Stimulated activated CD4-positive, alpha-beta T cell treated with anti-CD3 and anti-CD28 coated beads, Interleukin-1b, Interleukin-23, amount 100 ng/mL, for 4 hours (primary cell): Measurements from ENCODE around the gene UPP2.

Experiments used
- DNase-seq, 2 donors: peaks; one replicate each; pipeline ENCODE4 v3.0.0-alpha.2; 2020; ENCODE audit warnings: low read depth in 2 of 2

Gene UPP2

DNA sequence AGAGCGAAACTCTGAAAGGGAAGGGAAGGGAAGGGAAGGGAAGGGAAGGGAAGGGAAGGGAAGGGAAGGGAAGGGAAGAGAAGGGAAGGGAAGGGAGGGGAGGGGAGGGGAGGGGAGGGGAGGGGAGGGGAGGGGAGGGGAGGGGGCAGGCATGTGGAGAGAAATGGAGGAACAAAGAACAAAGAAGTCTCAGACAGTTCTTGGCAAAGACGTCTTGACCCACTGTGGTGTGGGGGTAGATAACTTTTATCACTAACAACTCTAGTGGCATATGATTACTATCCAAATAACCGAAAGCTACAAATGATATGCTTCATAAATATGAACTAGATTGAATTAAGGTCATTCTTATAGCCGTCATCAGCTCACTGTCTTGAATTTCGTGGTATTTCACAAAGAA is 3.2 kb downstream of the UPP2 start:
- DNase-seq, result no peak

DNA sequence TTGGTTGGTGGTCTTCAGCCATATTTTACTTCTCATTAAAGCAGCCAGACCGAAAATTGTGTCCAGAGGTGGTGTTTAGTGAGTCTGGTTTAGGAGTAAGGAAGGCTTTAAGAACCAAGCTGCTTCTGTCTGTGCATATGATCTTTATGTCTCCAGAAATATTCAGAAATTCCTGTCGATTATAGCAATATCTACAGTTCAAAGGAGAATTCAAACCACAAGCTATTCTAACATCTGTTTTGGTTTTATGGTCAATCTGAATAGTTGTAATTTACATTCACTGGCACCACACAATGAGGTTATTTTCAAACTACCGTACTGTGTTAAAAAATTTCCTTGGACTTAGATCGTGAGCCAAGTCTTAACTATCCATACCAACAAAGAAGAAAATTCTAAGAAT is 11.3 kb downstream of the UPP2 start:
- no peak for DNase-seq

DNA sequence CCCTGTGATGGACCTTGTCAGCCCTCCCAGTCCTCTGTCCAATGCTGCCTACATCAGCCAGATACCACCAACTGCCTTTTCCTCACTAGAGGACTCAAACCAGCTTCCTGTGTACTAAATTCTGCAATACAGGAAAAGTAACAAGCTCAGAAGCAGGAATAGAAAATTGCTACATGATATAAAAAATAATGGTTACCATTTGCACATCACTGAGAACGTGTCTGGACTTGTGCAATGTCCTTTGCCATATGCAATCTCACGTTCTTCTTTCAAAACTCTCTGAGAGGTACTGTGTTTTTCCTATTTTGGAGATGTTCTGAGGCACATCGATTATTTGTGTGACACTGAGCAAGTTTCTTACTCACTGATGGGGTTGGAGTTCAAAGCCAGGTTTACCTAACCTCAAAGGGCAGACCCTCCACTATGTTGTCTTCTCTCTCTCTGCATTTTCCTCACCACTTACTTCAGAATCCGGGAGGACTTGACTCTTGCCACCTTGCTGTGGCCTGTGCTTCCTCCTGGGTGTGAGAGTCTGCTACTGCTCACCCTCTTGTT is 12.1 kb downstream of the UPP2 start:
- no peak for DNase-seq

GRCh38 chr2:158114516-158114915 is 12.8 kb downstream of the UPP2 start:
- no peak for DNase-seq

- DNase-seq, result no peak
Measured at GRCh38 chr2:158115202-158115767, 13.6 kb downstream of the UPP2 start.

- DNase-seq, result no peak
Measured at GRCh38 chr2:158116936-158117335, 15.3 kb downstream of the UPP2 start.

DNA sequence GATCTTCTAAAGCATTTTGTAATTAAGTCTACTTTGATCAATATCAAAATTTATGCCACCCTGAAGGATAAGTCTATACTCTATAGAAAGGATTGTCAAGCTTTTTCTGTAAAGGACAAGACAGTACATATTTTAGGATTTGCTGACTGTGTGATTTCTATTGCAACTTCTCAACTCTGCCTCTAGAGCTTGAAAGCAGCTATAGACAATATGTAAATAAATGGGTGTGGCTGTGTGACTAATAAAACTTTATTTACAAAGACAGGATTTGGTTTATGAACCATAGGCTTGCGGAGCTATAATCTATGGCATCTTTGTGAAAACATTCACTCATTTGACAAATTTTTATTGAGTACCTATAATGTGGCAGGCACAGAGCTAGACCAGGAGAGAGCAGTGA is 18.4 kb downstream of the UPP2 start:
- DNase-seq, result no peak

DNA sequence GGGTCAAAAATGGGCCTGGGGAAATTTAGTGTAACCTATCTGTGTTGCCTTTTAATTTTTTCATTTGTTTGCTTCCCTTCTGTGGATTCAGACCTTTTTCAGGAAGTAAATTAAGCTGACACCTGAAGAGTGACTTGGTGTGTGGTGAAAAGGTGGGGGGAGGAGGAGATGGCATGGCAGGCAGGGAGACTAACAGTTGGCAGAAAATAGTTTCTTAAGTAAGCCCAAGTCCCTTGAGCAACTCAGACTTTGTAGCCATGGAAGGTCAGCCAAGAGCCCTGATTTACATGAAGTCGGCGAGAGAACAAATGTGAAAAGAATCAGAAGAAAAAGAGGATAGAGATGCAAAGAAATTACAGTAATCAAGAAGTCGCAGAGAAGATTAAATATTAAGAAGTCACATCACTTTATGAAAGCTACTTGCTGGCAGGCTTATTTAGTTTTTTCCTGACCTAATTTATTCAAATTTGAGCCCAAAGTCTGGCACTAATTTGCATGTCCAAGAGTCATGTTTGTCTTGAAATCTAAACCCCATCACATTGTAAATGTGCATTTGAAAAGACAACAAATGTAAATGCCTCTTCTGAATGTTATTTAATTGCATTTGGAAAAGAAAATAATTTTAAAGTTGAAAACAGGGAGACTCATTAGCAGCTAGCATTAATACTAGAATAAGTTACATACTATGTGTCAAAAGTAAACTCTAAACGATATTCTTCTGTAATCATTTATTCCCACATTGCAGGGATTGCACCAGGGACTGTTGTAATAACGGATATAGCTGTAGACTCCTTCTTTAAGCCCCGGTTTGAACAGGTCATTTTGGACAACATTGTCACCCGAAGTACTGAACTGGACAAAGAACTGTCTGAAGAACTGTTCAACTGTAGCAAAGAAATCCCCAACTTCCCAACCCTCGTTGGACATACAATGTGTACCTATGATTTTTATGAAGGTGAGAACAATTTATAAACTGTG is 19.3 kb downstream of the UPP2 start:
- DNase-seq, result no peak

DNA sequence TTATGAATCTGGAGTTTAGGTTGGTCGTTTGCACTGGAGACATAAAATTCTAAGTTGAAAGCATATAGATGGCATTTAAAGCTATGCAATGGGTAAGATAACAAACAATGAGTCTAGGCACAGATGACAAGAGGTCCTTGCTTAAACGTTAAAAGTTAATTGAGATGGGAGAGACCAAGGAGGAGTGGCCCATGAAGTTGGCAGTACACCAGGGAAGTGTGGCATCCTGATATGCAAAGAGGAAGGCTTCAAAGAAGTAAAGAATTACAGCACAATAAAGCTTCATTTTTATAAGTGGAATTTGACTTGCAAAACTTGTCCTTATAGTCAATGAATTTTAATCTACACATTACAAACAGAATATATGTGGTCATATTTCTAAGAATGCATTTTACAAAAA is 23.2 kb downstream of the UPP2 start:
- no peak for DNase-seq

GRCh38 chr2:158125756-158126498 is 24.3 kb downstream of the UPP2 start:
- no peak for DNase-seq

- DNase-seq, result no peak
Measured at GRCh38 chr2:158127380-158127804, 25.7 kb downstream of the UPP2 start.

DNA sequence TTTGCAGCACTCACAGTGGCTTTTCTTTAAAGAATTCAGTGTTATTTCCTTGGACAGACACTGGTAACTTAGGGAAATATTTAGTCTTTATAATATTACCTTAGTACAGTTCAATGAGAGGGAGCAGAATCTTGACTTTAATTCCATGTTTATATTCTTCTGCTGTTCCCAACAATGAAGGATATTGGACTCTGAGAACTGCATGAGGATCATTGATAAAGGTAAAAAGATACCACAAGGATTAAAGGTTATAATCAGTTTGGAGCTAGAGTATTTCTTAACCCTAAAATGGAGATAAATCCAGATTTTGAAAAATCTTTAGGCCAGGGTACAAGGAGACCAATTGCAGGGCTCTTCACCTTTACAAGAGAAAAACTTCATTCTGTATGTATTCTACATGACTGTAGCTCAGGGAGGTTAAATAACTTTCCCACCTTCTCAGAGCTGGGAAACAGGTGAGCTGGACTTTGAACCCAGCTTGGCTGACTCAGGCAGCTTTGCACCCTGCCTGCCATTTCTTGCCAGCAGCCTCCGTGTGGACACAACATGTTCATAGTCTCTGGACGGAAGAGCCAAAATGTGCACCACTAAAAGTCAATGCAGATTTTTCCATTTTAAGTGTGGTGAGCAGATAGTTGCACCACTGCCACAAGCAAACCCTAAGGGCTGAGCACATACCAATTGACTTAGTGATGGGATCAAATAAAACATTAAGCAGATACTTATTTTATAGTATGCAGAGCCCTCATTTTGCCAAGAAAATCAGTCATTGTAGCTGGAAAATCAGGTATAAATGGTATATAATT is 26.7 kb downstream of the UPP2 start:
- DNase-seq, result no peak

- DNase-seq, result no peak
Measured at GRCh38 chr2:158129037-158129436, 27.4 kb downstream of the UPP2 start.

DNA sequence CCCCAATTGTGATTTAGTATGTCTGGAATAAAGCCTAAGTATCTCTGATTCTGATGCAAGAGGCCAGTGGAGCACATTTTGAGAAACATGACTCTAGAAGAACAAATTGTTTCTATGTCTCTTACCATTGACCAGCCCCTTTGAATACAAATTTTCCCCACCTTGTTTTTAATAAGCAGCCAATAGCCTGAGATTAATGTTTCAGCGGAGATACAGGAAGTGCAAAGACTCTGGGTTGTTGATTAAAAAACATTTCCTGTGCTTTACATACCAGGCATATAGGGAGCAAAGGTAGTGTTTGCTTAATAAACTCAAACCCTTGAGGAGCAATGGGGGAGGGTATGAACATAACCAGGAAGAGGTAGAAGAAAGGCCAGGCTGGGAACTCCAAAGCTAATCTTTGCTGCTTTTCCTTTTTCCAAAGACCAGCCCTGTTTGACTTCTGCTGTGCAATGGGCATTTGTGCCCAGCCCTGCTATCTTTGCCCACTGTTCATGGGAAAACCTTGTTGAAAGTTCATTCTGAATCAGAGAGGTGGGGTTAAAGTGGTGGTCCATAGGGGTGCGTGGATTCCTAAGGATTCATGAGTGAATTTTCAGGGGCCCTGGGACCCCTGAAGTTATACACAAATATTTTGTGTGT is 29.3 kb downstream of the UPP2 start:
- no peak for DNase-seq

- no peak for DNase-seq
Measured at GRCh38 chr2:158131483-158131912, 29.8 kb downstream of the UPP2 start.

DNA sequence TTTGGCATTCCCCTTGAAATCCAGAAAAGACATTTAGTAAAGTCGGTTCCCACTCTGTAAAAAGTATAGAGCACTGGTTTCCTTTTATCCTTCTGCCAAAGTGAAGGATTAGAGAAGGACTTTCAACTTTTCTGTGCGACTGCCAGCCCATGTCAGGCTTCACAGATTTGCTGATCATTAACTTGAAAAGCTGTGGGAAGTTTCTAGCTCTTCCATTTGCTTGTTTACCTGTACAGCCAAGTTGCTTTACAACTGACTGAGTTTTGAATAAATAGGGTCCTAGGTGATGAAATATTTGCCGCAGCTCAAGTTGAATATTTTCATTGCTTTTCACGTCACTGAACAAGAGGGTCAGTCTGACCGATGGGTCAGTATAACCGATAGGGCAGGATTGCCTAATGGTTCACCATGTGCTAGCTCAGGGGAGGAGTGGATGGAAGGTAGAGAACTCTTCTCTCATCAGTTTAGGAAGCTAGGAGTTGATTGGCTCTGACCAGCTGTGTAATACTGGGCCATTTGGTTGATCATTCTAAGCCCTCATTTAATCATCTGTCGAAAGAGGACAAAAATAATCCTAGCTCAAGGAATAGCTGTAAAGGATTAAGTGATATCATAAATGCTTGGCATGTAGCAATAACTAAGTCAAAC is 30.4 kb downstream of the UPP2 start:
- no peak for DNase-seq

- no peak for DNase-seq
Measured at GRCh38 chr2:158134055-158134454, 32.4 kb downstream of the UPP2 start.

DNA sequence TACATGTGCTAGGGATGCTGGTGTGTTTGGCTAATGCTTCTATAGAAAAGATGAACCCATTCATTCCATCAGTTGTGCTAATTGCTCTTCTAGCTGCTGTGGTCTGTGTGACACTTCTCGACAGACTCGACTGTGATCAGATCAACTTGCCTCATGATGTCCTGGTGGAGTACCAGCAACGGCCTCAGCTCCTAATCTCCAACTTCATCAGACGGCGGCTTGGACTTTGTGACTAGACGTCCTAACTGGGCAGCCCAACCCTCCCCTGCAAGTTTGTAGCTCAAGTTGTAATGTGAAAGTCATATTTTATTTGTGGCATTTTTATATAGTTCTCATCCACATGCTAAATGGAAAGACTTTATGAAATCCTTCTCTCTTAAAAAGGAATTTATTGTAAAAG is 33.0 kb downstream of the UPP2 start:
- no peak for DNase-seq

DNA sequence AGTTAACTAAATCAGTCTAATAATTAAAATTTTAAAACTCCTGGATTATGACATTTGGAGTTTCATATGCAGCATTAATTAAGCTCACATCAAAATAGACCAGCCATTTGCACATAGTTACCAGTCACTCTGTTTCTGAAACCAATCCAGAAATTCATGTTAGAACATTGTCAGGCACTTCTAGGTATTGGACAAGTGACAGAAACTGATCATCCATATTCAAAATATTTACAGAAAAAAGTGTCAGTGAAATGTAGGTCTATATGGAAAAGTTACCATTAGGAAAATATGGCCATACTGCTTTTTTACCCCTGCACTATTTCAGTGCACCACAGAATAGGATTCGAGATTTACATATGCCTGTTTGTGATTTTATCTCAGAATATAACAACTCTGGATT is 33.4 kb downstream of the UPP2 start:
- no peak for DNase-seq

DNA sequence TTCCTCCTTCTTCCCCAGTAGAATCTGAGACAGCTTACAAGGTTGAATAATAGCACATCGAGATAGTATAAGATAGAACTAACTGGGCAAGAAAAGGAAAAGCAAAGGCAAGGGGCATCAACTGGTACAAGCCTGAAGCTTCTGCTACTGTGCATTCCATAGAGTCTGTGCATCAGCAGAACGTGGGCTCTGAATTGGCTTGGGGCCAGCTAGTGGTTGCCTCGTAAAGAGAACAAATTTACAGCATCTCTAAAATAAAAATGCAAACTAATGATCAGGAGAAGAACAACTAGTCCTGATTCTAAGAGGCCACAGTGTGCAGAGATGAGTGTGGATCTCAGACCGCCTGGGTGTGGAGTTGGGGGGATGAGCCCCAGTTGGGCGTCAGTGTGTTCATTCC is 36.6 kb downstream of the UPP2 start:
- DNase-seq, result no peak
